Nephron progenitor cell (in vitro differentiated cells): ENCODE results near the gene PAK1IP1.

Experiments used
- DNase-seq: peaks from one replicate; pipeline ENCODE4 v3.0.0; 2021
- H3K27ac Mint-ChIP-seq: 2 replicates; pipeline ENCODE4 v1.8.0; 2021; ENCODE audit warnings: mild to moderate bottlenecking, moderate library complexity, mixed read lengths
- H3K27me3 Mint-ChIP-seq: 2 replicates; pipeline ENCODE4 v1.8.0; 2021; ENCODE audit warnings: mild to moderate bottlenecking, low read depth, mixed read lengths; ENCODE audit not compliant: poor library complexity
- H3K36me3 Mint-ChIP-seq: 2 replicates; pipeline ENCODE4 v1.8.0; 2021; ENCODE audit warnings: low read depth, mixed read lengths
- H3K4me1 Mint-ChIP-seq: 2 replicates; pipeline ENCODE4 v1.8.0; 2021; ENCODE audit warnings: mixed read lengths
- H3K4me3 Mint-ChIP-seq: 2 replicates; pipeline ENCODE4 v1.8.0; 2021; ENCODE audit warnings: mild to moderate bottlenecking, moderate library complexity, mixed read lengths
- H3K9me3 Mint-ChIP-seq: 2 replicates; pipeline ENCODE4 v1.8.0; 2021; ENCODE audit warnings: mild to moderate bottlenecking, moderate library complexity, mixed read lengths
- TF ChIP-seq, protein P1 (sequence below): fragments of 200-600 bp; sonication (generic); IDR thresholded peaks from 2 replicates; pipeline ENCODE4 v1.5.0; 2021; ENCODE audit warnings: antibody characterized with exemption

Gene PAK1IP1

DNA sequence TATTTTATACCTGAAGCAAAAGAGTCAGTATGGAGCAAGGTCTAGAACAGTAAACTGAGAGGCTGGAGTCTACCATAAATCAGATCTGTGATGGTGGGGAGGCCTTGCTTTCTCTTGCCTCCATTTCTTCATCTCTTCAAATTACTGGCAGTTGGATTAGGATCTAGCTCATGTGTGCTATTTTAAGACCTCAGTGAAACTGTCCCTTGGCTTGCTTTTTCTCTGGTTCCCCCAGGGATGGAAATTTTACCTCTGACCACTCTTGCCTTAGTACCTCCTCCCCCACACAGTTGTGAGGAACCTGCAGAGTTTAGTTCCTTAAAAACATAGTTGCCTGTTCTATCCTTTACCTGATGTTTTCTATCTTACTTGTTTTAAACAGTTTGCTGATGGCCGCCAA, 61.3 kb downstream of the PAK1IP1 start:
- Mint-ChIP-seq H3K27ac (no peak overlapping the region), H3K9me3 (no peaks in the 10 kb centered on the region)

More for the DNA sequence above, 61.3 kb downstream of the PAK1IP1 start:
- Mint-ChIP-seq H3K27me3 (no peaks in the 10 kb centered on the region), H3K4me3 (no peak overlapping the region), H3K36me3 (peaks cover 85% of the 10 kb centered on the region), H3K4me1 (peaks cover 7% of the 10 kb centered on the region)
- no peak for DNase-seq
- TF ChIP-seq, protein P1, sequence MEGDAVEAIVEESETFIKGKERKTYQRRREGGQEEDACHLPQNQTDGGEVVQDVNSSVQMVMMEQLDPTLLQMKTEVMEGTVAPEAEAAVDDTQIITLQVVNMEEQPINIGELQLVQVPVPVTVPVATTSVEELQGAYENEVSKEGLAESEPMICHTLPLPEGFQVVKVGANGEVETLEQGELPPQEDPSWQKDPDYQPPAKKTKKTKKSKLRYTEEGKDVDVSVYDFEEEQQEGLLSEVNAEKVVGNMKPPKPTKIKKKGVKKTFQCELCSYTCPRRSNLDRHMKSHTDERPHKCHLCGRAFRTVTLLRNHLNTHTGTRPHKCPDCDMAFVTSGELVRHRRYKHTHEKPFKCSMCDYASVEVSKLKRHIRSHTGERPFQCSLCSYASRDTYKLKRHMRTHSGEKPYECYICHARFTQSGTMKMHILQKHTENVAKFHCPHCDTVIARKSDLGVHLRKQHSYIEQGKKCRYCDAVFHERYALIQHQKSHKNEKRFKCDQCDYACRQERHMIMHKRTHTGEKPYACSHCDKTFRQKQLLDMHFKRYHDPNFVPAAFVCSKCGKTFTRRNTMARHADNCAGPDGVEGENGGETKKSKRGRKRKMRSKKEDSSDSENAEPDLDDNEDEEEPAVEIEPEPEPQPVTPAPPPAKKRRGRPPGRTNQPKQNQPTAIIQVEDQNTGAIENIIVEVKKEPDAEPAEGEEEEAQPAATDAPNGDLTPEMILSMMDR: no peak
